Neuronal stem cell (in vitro differentiated cells): ENCODE measurements around the gene ZNF81.
"Not testable (repeated sequence)": the region's sequence is repeated elsewhere in the genome, so short reads cannot be mapped to it uniquely, and the experiment has no call there.

Experiments used
- DNase-seq: peaks from one replicate; pipeline ENCODE4 v3.0.0-alpha.2; 2013; ENCODE audit warnings: low spot score
- H2AFZ ChIP-seq: one replicate; pipeline ENCODE4 v1.6.1; 2013; ENCODE audit warnings: mild to moderate bottlenecking, low read length, inconsistent platforms
- H2AK5ac ChIP-seq: 2 replicates; pipeline ENCODE4 v1.6.1; 2013; ENCODE audit warnings: low read depth, mild to moderate bottlenecking, inconsistent platforms, low read length, moderate library complexity, mixed read lengths
- H2BK120ac ChIP-seq: 2 replicates; pipeline ENCODE4 v1.6.1; 2013; ENCODE audit warnings: low read depth, mild to moderate bottlenecking, inconsistent platforms, low read length, moderate library complexity, mixed read lengths
- H2BK12ac ChIP-seq: one replicate; pipeline ENCODE4 v1.6.1; 2013; ENCODE audit warnings: low read length, inconsistent platforms
- H2BK15ac ChIP-seq: 2 replicates; pipeline ENCODE4 v1.6.1; 2013; ENCODE audit warnings: mild to moderate bottlenecking, low read length, inconsistent platforms, mixed read lengths
- H2BK5ac ChIP-seq: one replicate; pipeline ENCODE4 v1.6.1; 2013; ENCODE audit warnings: inconsistent platforms, mild to moderate bottlenecking, low read length, moderate library complexity
- H3K14ac ChIP-seq: one replicate; pipeline ENCODE4 v1.6.1; 2013; ENCODE audit warnings: low read length, inconsistent platforms
- H3K18ac ChIP-seq: 2 replicates; pipeline ENCODE4 v1.6.1; 2013; ENCODE audit warnings: low read length, inconsistent platforms
- H3K23ac ChIP-seq: 2 replicates; pipeline ENCODE4 v1.6.1; 2013; ENCODE audit warnings: low read depth, mild to moderate bottlenecking, mixed read lengths, low read length, inconsistent platforms; ENCODE audit not compliant: poor library complexity
- H3K27ac ChIP-seq: replicated peaks from 3 replicates; pipeline ENCODE4 v1.5.1; 2013; ENCODE audit warnings: low read length, inconsistent platforms
- H3K27me3 ChIP-seq, 3 experiments: 2 replicates each; pipeline ENCODE4 v1.6.1; 2013; ENCODE audit warnings: low read length in 3 of 3, mild to moderate bottlenecking in 2 of 3, inconsistent platforms in 1 of 3, low read depth in 1 of 3, mixed read lengths in 1 of 3, moderate library complexity in 1 of 3; ENCODE audit not compliant: control insufficient read depth in 3 of 3, insufficient read depth in 3 of 3
- H3K36me3 ChIP-seq, 2 donors: replicated peaks in 1 of 2; 2 replicates each; pipeline ENCODE4 v1.6.1; 2013; ENCODE audit warnings: low read length in 2 of 2; ENCODE audit not compliant: control insufficient read depth in 2 of 2, insufficient read depth in 2 of 2
- H3K4ac ChIP-seq: 2 replicates; pipeline ENCODE4 v1.6.1; 2013; ENCODE audit warnings: inconsistent platforms, mild to moderate bottlenecking, low read length, moderate library complexity
- H3K4me1 ChIP-seq, 2 donors: 1 replicate in 1 of 2; 2 replicates in 1 of 2; pipeline ENCODE4 v1.6.1; 2013; ENCODE audit warnings: low read length in 2 of 2, low read depth in 1 of 2; ENCODE audit not compliant: control insufficient read depth in 2 of 2, insufficient read depth in 1 of 2
- H3K4me2 ChIP-seq: one replicate; pipeline ENCODE4 v1.6.1; 2013; ENCODE audit warnings: mild to moderate bottlenecking, low read length, inconsistent platforms; ENCODE audit not compliant: insufficient read depth, poor library complexity, severe bottlenecking
- H3K4me3 ChIP-seq, 2 donors: 2 replicates each; pipeline ENCODE4 v1.5.1; 2013; ENCODE audit warnings: low read length in 2 of 2, mild to moderate bottlenecking in 2 of 2, inconsistent platforms in 1 of 2, moderate library complexity in 1 of 2
- H3K79me1 ChIP-seq: one replicate; pipeline ENCODE4 v1.6.1; 2013; ENCODE audit warnings: low read depth, mild to moderate bottlenecking, inconsistent platforms, low read length, moderate library complexity
- H3K9ac ChIP-seq: one replicate; pipeline ENCODE4 v1.6.1; 2013; ENCODE audit warnings: mild to moderate bottlenecking, low read depth, low read length, inconsistent platforms; ENCODE audit not compliant: poor library complexity
- H3K9me3 ChIP-seq, 2 donors: replicated peaks in 1 of 2; 2 replicates each; pipeline versions ENCODE3 to v1.6.1; 2013; ENCODE audit warnings: low read length in 2 of 2, mild to moderate bottlenecking in 2 of 2, inconsistent platforms in 1 of 2, low read depth in 1 of 2, mixed read lengths in 1 of 2, moderate library complexity in 1 of 2; ENCODE audit not compliant: control insufficient read depth in 2 of 2, insufficient read depth in 1 of 2
- H4K8ac ChIP-seq: one replicate; pipeline ENCODE4 v1.6.1; 2013; ENCODE audit warnings: low read depth, mild to moderate bottlenecking, inconsistent platforms, low read length, moderate library complexity
- H4K91ac ChIP-seq: one replicate; pipeline ENCODE4 v1.6.1; 2013; ENCODE audit warnings: low read length, low read depth, mild to moderate bottlenecking, inconsistent platforms; ENCODE audit not compliant: poor library complexity
- WGBS, 2 donors: extraction: QIAGEN DNeasy Blood & Tissue Kit; methylation state at CpG; one replicate each; pipeline ENCODE4 v1.1.7; 2013; ENCODE audit warnings: missing lambda C conversion rate in 2 of 2, mixed read lengths in 1 of 2; ENCODE audit not compliant: insufficient read length in 2 of 2, insufficient replicate concordance in 1 of 2; ENCODE audit errors: extremely low coverage in 2 of 2; 5-methylcytosine and 5-hydroxymethylcytosine counted together

ZNF81 gene

DNA sequence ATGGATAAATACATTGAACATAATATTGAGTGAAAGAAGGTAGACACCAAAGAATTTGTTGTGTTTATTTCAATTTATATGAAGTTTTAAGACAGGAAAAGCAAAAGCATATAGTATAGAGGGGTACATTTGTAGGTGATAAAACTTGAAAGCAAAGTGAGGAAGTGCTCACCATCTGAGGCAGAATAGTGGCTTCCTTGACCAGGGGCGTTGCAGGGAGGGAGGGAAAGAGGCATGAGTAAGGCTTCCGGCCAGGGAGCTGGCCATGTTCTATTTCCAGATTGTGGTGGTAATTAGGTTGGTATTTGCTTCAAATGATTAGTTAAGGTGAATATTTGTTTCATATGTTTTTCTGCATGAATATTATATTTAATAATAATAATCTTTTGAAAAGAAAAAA lies 13.7 kb downstream of the ZNF81 start:
- not testable (repeated sequence) for H3K4ac ChIP-seq, H3K4me2 ChIP-seq, H2BK12ac ChIP-seq, H3K27ac ChIP-seq, H2AK5ac ChIP-seq, H4K8ac ChIP-seq, H3K4me3 ChIP-seq, H3K14ac ChIP-seq, H4K91ac ChIP-seq, H2BK5ac ChIP-seq, H3K18ac ChIP-seq, H3K4me1 ChIP-seq, H2BK15ac ChIP-seq, H3K23ac ChIP-seq, H3K9ac ChIP-seq, H2BK120ac ChIP-seq, H2AFZ ChIP-seq, H3K9me3 ChIP-seq, H3K79me1 ChIP-seq, DNase-seq, H3K27me3 ChIP-seq
- no CpG with 5 or more reads among the region's 2 CpGs for WGBS, 2 donors
- H3K36me3 ChIP-seq, result peaks cover 0 to 35% of the 10 kb centered on the region in 2 donors

DNA sequence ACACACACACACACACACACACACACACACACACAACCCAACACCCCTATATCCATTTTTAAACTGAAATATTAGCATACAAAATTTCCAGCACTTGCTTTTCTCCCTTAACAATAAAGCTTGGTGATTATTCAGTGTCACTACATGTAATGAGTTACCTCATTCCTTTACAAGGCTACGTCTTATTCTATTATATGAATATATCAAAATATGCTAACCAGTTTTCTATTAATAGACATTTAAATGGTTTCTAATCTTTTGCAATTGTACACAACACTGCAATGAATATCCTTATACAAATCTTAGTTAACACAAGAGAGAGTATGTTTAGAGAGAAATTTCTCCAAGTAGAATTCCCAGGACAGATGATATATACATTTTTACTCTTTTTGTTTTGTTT lies 14.2 kb downstream of the ZNF81 start:
- no peak overlapping the region for H4K91ac ChIP-seq
- WGBS, 2 donors, result no CpG with 5 or more reads among the region's 1 CpG

DNA sequence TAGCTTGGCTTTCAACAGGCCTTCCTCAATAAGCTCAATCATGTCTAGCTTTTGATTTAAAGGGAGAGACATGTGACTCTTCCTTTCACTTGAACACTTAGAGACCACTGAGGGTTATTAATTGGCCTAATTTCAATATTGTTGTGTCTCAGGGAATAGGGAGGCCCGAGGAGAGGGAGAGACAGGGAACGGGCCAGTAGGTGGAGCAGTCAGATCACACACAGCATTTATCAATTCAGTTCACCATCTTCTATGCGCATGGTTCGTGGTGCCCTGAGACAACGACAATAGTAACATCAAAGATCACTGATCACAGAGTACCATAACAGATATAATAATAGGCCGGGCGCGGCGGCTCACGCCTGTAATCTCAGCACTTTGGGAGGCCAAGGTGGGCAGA lies 17.8 kb downstream of the ZNF81 start:
- Histone ChIP-seq H3K27ac (no peak overlapping the region), H3K4me3 (no peak overlapping the region), H3K27me3 (no peaks in the 10 kb centered on the region), H3K14ac (no peak overlapping the region), H2AK5ac (no peak overlapping the region), H3K23ac (no peak overlapping the region), H3K18ac (no peak overlapping the region), H3K36me3 (peaks cover 0 to 14% of the 10 kb centered on the region in 2 donors), H2AFZ (no peak overlapping the region), H2BK12ac (no peak overlapping the region), H3K9ac (no peak overlapping the region), H3K4ac (no peak overlapping the region), H3K4me1 (no peaks in the 10 kb centered on the region), H2BK5ac (no peak overlapping the region), H4K8ac (no peak overlapping the region), H2BK120ac (no peak overlapping the region), H3K79me1 (no peaks in the 10 kb centered on the region), H3K9me3 (no peaks in the 10 kb centered on the region), H4K91ac (no peak overlapping the region), H2BK15ac (no peak overlapping the region), H3K4me2 (no peak overlapping the region)
- no CpG with 5 or more reads among the region's 10 CpGs for WGBS, 2 donors
- DNase-seq, result no peak

More for the DNA sequence above, 14.2 kb downstream of the ZNF81 start:
- no peak overlapping the region for H2BK15ac ChIP-seq
- no peak overlapping the region for H2AK5ac ChIP-seq
- H3K23ac ChIP-seq, result no peak overlapping the region
- H2BK5ac ChIP-seq, result no peak overlapping the region
- no peak overlapping the region for H3K4me3 ChIP-seq
- no peak overlapping the region for H3K4ac ChIP-seq
- H3K9ac ChIP-seq, result no peak overlapping the region
- no peak for DNase-seq
- no peak overlapping the region for H3K18ac ChIP-seq
- H3K4me2 ChIP-seq, result no peak overlapping the region
- H3K27me3 ChIP-seq, result no peaks in the 10 kb centered on the region
- H2AFZ ChIP-seq, result no peak overlapping the region
- no peak overlapping the region for H2BK12ac ChIP-seq
- no peaks in the 10 kb centered on the region for H3K79me1 ChIP-seq
- peaks cover 0 to 35% of the 10 kb centered on the region in 2 donors for H3K36me3 ChIP-seq
- H3K4me1 ChIP-seq, result no peaks in the 10 kb centered on the region
- H3K27ac ChIP-seq, result no peak overlapping the region
- no peak overlapping the region for H3K14ac ChIP-seq
- no peaks in the 10 kb centered on the region for H3K9me3 ChIP-seq
- H4K8ac ChIP-seq, result no peak overlapping the region
- H2BK120ac ChIP-seq, result no peak overlapping the region

DNA sequence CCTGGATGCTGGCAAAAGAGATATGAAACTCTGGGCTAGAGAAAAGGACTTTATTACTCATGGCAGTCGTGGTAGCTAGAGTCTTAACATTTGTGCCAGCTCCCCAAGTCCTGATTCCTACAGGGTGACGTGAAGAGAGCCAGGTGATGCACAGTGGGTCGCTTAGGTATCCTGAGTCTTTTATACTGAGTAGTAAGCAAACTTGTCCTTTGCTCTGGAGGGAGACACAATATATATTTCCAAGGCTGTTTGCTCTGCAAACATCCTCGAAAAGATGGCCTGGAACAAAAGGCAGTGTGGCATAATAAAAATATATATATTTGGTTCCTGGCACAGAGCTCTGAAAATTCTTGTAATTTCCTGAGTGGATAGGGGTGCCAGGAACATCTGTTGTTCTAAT lies 23.0 kb downstream of the ZNF81 start:
- H3K9me3 ChIP-seq, result no peaks in the 10 kb centered on the region
- H3K36me3 ChIP-seq, result no peaks in the 10 kb centered on the region
- no peak overlapping the region for H2BK120ac ChIP-seq
- H3K79me1 ChIP-seq, result no peaks in the 10 kb centered on the region
- WGBS, 2 donors, result no CpG with 5 or more reads among the region's 4 CpGs
- H3K4me2 ChIP-seq, result no peak overlapping the region
- DNase-seq, result no peak
- no peak overlapping the region for H3K18ac ChIP-seq
- H2AK5ac ChIP-seq, result no peak overlapping the region
- H3K27ac ChIP-seq, result no peak overlapping the region
- H4K8ac ChIP-seq, result no peak overlapping the region
- no peak overlapping the region for H3K4me3 ChIP-seq
- H2BK12ac ChIP-seq, result no peak overlapping the region
- no peak overlapping the region for H2BK15ac ChIP-seq
- no peak overlapping the region for H3K14ac ChIP-seq
- no peak overlapping the region for H2BK5ac ChIP-seq
- H3K23ac ChIP-seq, result no peak overlapping the region
- no peak overlapping the region for H4K91ac ChIP-seq
- H3K4ac ChIP-seq, result no peak overlapping the region
- no peaks in the 10 kb centered on the region for H3K4me1 ChIP-seq
- H2AFZ ChIP-seq, result no peak overlapping the region
- no peak overlapping the region for H3K9ac ChIP-seq
- H3K27me3 ChIP-seq, result no peaks in the 10 kb centered on the region
